CD4-positive, alpha-beta T cell treated with Interleukin-21 for 1 hour (primary cell): ENCODE data around the gene EPB41L4B.

Experiments used
- DNase-seq: peaks from one replicate; pipeline ENCODE4 v3.0.0-alpha.2; 2020

EPB41L4B gene

GRCh38 chr9:109191746-109192145, 129.1 kb downstream of the EPB41L4B start:
- no peak for DNase-seq

- no peak for DNase-seq
Observed at GRCh38 chr9:109190151-109190550, 130.7 kb downstream of the EPB41L4B start.

- no peak for DNase-seq
Observed at GRCh38 chr9:109186857-109187520, 133.9 kb downstream of the EPB41L4B start.

- no peak for DNase-seq
Observed at GRCh38 chr9:109182940-109183798, 137.7 kb downstream of the EPB41L4B start.

- no peak for DNase-seq
Observed at GRCh38 chr9:109182550-109182939, 138.3 kb downstream of the EPB41L4B start.

GRCh38 chr9:109181284-109181683, 139.6 kb downstream of the EPB41L4B start:
- DNase-seq = peak; percentile 17

GRCh38 chr9:109179801-109180523, 140.9 kb downstream of the EPB41L4B start:
- DNase-seq = no peak

- no peak for DNase-seq
Observed at GRCh38 chr9:109176963-109177362, 143.9 kb downstream of the EPB41L4B start.

- no peak for DNase-seq
Observed at GRCh38 chr9:109176386-109176785, 144.5 kb downstream of the EPB41L4B start.

- no peak for DNase-seq
Observed at GRCh38 chr9:109172935-109173334, 147.9 kb downstream of the EPB41L4B start.

GRCh38 chr9:109171926-109172325, 148.9 kb downstream of the EPB41L4B start:
- DNase-seq = no peak

- no peak for DNase-seq
Observed at GRCh38 chr9:109168170-109168569, 152.7 kb downstream of the EPB41L4B start.

GRCh38 chr9:109167716-109168115, 153.1 kb downstream of the EPB41L4B start:
- no peak for DNase-seq

- DNase-seq = no peak
Observed at GRCh38 chr9:109166771-109167601, 153.9 kb downstream of the EPB41L4B start, which contains the start of gene FRRS1L. TSS of gene FRRS1L (minus strand) at chr9:109167249. CDS start at chr9:109167138, 111 bp downstream.

GRCh38 chr9:109166171-109166770, 154.6 kb downstream of the EPB41L4B start:
- no peak for DNase-seq

- no peak for DNase-seq
Observed at GRCh38 chr9:109164042-109164441, 156.8 kb downstream of the EPB41L4B start.

- no peak for DNase-seq
Observed at GRCh38 chr9:109163194-109163593, 157.7 kb downstream of the EPB41L4B start.

- DNase-seq = no peak
Observed at GRCh38 chr9:109162677-109163076, 158.2 kb downstream of the EPB41L4B start.

GRCh38 chr9:109161471-109161870, 159.4 kb downstream of the EPB41L4B start:
- DNase-seq = no peak

- DNase-seq = no peak
Observed at GRCh38 chr9:109159583-109159982, 161.3 kb downstream of the EPB41L4B start.

- no peak for DNase-seq
Observed at GRCh38 chr9:109158651-109159050, 162.2 kb downstream of the EPB41L4B start.

- DNase-seq = no peak
Observed at GRCh38 chr9:109156708-109157107, 164.2 kb downstream of the EPB41L4B start.
